ENCODE measurements around the gene LIFR. TPM values are rescaled to one million over a fixed set of nuclear protein-coding genes. Genes with fewer than 3 reads are reported as not detected.

Gene LIFR
- total RNA-seq, 1 experiment from 2014 or later = 10.4 TPM

DNA sequence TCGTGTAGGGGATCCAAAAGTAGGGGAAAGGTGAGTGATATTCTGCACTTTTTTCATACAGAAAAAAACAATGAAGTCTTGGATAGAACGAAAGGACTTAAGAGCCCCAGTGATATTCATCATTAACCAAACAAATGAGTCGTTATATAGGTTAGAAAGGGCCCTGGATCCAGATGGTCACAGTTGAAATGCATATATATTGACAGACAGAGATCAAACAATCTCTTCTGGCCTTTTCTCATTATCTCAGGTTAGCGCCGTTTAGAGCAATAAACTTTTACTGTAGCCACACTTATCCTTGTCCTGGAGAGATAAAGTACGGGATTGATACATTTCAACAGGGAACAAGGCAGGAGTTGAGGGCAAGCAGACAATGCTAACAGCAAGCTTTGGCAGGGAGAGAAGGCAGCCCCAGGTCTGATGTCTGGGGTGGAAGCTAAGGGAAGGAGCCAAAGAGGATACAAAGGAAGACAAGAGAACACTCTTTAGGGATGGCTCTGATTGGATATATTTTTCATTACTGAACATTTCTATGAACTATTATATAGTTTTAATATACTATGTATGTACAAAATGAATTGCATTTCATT is 77.0 kb downstream of the LIFR start:
- intact Hi-C loops (cut with micrococcal nuclease) = no loop called here
- TF ChIP-seq CTCF (conservative IDR thresholded peaks at IDR 0.05; ENCODE audit: low read depth, low read length) (no peak), EZH2phosphoT487 (IDR thresholded peaks at IDR 0.05; ENCODE audit: borderline replicate concordance, low read length) (no peak), EZH2 (IDR thresholded peaks at IDR 0.05; ENCODE audit: low read length, unreplicated experiment) (no peak)
- Histone ChIP-seq H2AFZ (ENCODE audit: low read length) (0 out of 2 replicates have a peak overlapping the region, but pooled peaks have one; percentile 16), H3K4me3 (ENCODE audit: low read length) (no peak overlapping the region), H3K9ac (ENCODE audit: low read length) (no peak overlapping the region), H3K4me2 (ENCODE audit: low read length) (peak overlapping the region; percentile 9; the same call in 1 of the 2 replicates), H3F3A (ENCODE audit: low read length, unreplicated experiment) (no peaks in the 10 kb centered on the region), H3K27me3 (ENCODE audit: low read length) (no peaks in the 10 kb centered on the region), H3K9me2 (replicated peaks; ENCODE audit: low read length) (no peaks in the 10 kb centered on the region), H4K20me1 (ENCODE audit: low read length) (no peaks in the 10 kb centered on the region), H3K9me3 (ENCODE audit: low read length) (no peaks in the 10 kb centered on the region), H3K79me2 (ENCODE audit: low read length) (no peaks in the 10 kb centered on the region), H3K4me1 (ENCODE audit: insufficient read depth, low read length) (peaks cover 11% of the 10 kb centered on the region; the same call in 1 of the 2 replicates), H3K27ac (ENCODE audit: low read length) (no peak overlapping the region), H3K36me3 (ENCODE audit: low read depth, low read length) (no peaks in the 10 kb centered on the region)
- DNase-seq (peak; percentile 52), ATAC-seq (peak; percentile 77)
- BruUV-seq (replicated peaks) = no TSS peak
- ChIA-PET CTCF (interaction anchor here (1.6 kb wide), 1 partner anchor 38 kb away, joined by 9 read pairs; no protein-coding TSS in a partner anchor), POLR2A (ENCODE audit: unreplicated experiment) (interaction anchor here (0.6 kb wide), 1 partner anchor 28 kb away, joined by 7 read pairs; no protein-coding TSS in a partner anchor)

DNA sequence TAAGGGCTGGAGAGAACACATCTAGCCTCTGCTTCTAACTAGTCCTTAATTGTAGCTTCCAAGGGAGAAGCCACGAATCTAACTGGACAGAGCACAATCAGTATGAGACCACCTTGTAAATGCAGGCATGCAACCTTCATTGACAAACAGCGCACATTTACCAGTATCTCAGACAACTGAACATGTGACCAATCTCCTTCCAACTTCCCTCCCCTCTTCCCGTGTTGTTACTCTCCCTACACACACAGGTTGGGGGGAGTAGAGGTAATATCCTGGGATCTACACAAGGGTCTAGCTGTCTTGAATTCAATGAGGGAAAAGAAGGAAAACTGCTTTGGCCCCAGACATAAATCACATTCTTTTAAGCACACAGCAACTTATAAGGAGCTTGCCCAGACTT is 77.6 kb downstream of the LIFR start:
- intact Hi-C loops (cut with micrococcal nuclease) = no loop called here
- no peaks in the 10 kb centered on the region for H3F3A ChIP-seq (ENCODE audit: low read length, unreplicated experiment)
- H3K9me3 ChIP-seq (ENCODE audit: low read length) = no peaks in the 10 kb centered on the region
- no peaks in the 10 kb centered on the region for H3K79me2 ChIP-seq (ENCODE audit: low read length)
- TF ChIP-seq CTCF (conservative IDR thresholded peaks at IDR 0.05; ENCODE audit: low read depth, low read length) = no peak
- no peak for TF ChIP-seq EZH2phosphoT487 (IDR thresholded peaks at IDR 0.05; ENCODE audit: borderline replicate concordance, low read length)
- TF ChIP-seq EZH2 (IDR thresholded peaks at IDR 0.05; ENCODE audit: low read length, unreplicated experiment) = no peak
- no peak overlapping the region for H3K9ac ChIP-seq (ENCODE audit: low read length)
- no peaks in the 10 kb centered on the region for H4K20me1 ChIP-seq (ENCODE audit: low read length)
- H3K4me1 ChIP-seq (ENCODE audit: insufficient read depth, low read length) = peaks cover 11% of the 10 kb centered on the region; the same call in 1 of the 2 replicates
- BruUV-seq (replicated peaks) = no TSS peak
- no peak overlapping the region for H3K27ac ChIP-seq (ENCODE audit: low read length)
- H3K9me2 ChIP-seq (replicated peaks; ENCODE audit: low read length) = no peaks in the 10 kb centered on the region
- ChIA-PET CTCF (interaction anchor here (1.6 kb wide), 1 partner anchor 37 kb away, joined by 9 read pairs; no protein-coding TSS in a partner anchor), POLR2A (ENCODE audit: unreplicated experiment) (interaction anchor here (0.6 kb wide), 1 partner anchor 27 kb away, joined by 7 read pairs; no protein-coding TSS in a partner anchor)
- no peaks in the 10 kb centered on the region for H3K27me3 ChIP-seq (ENCODE audit: low read length)
- no peak; the same call in 1 of the 2 replicates for ATAC-seq
- 0 out of 2 replicates have a peak overlapping the region, but pooled peaks have one; percentile 16 for H2AFZ ChIP-seq (ENCODE audit: low read length)
- no peak overlapping the region for H3K4me3 ChIP-seq (ENCODE audit: low read length)
- peak overlapping the region; percentile 9; the same call in 1 of the 2 replicates for H3K4me2 ChIP-seq (ENCODE audit: low read length)
- no peak for DNase-seq
- no peaks in the 10 kb centered on the region for H3K36me3 ChIP-seq (ENCODE audit: low read depth, low read length)

DNA sequence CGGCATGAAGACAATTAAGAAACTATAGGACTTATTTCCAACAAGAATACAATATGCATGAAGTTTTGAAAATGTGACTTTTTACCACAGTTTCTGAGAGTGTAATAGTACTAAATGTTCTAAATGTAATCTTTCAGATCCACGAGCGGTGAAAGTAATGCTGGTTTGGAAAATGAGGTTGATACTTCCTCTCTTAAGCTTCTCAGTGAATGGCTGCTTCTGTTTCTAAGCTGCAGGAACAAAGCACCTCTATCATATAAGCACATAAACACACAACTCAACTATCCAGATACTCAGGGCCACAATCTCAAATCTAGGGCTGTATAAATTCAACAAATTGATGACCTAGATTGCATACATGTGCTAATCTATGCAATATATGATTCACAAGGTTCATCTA is 78.3 kb downstream of the LIFR start:
- no peak for TF ChIP-seq CTCF (conservative IDR thresholded peaks at IDR 0.05; ENCODE audit: low read depth, low read length)
- TF ChIP-seq EZH2 (IDR thresholded peaks at IDR 0.05; ENCODE audit: low read length, unreplicated experiment) = no peak
- TF ChIP-seq EZH2phosphoT487 (IDR thresholded peaks at IDR 0.05; ENCODE audit: borderline replicate concordance, low read length) = no peak
- Histone ChIP-seq H3K4me3 (ENCODE audit: low read length) (no peak overlapping the region), H3K4me1 (ENCODE audit: insufficient read depth, low read length) (peaks cover 11% of the 10 kb centered on the region; the same call in 1 of the 2 replicates), H3K9me2 (replicated peaks; ENCODE audit: low read length) (no peaks in the 10 kb centered on the region), H3K4me2 (ENCODE audit: low read length) (no peak overlapping the region), H4K20me1 (ENCODE audit: low read length) (no peaks in the 10 kb centered on the region), H2AFZ (ENCODE audit: low read length) (no peak overlapping the region), H3K27me3 (ENCODE audit: low read length) (no peaks in the 10 kb centered on the region), H3K9me3 (ENCODE audit: low read length) (no peaks in the 10 kb centered on the region), H3K27ac (ENCODE audit: low read length) (no peak overlapping the region), H3K36me3 (ENCODE audit: low read depth, low read length) (no peaks in the 10 kb centered on the region), H3F3A (ENCODE audit: low read length, unreplicated experiment) (no peaks in the 10 kb centered on the region), H3K79me2 (ENCODE audit: low read length) (no peaks in the 10 kb centered on the region), H3K9ac (ENCODE audit: low read length) (no peak overlapping the region)
- intact Hi-C loops (cut with micrococcal nuclease) = no loop called here
- ChIA-PET POLR2A (ENCODE audit: unreplicated experiment) (no interaction called here), CTCF (interaction anchor here (1.6 kb wide), 1 partner anchor 36 kb away, joined by 9 read pairs; no protein-coding TSS in a partner anchor)
- ATAC-seq (no peak), DNase-seq (no peak)
- BruUV-seq (replicated peaks) = no TSS peak

Measured in PC-3 (cell line).